Suprapubic skin (tissue), 3 donors: ENCODE data around the gene RTP3.

Experiments
- CTCF ChIP-seq, 2 donors: fragments of 200-600 bp in 1 of 2; fragments of 450-650 bp in 1 of 2; sonication (generic) in 1 of 2; IDR thresholded peaks; one replicate each; pipeline ENCODE4 v1.5.1; 2016 to 2019; ENCODE audit warnings: antibody characterized with exemption in 2 of 2, mild to moderate bottlenecking in 1 of 2, moderate library complexity in 1 of 2
- POLR2A ChIP-seq, 2 donors: fragments of 450-650 bp; IDR thresholded peaks; one replicate each; pipeline ENCODE4 v1.6.1; 2017; ENCODE audit warnings: antibody characterized with exemption in 2 of 2, mild to moderate bottlenecking in 2 of 2, moderate library complexity in 2 of 2

GRCh38 chr3:46545818-46546630 is 48.2 kb downstream of the RTP3 start:
- no peak for TF ChIP-seq POLR2A (IDR thresholded peaks at IDR 0.05)
- no peak for TF ChIP-seq CTCF (IDR thresholded peaks at IDR 0.05)
